ENCODE results near the gene CALB2. TPM values are rescaled to one million over a fixed set of nuclear protein-coding genes. Genes with fewer than 3 reads are reported as not detected.
A peak's percentile ranks its signal among the peaks of the same experiment; 100 is the strongest.

CALB2 gene
- total and polyA plus RNA-seq, 2 of the 13 experiments (the other 11 are each of a cell fraction or from before 2014, with no cell fraction given) = 0.37 to 0.40 TPM

- ChIA-PET CTCF (ENCODE audit: low intra/inter-chr PET ratio, low total read pairs) (no interaction called here), POLR2A (no interaction called here)
- no peak for DNase-seq (ENCODE audit: low spot score)
- 36% methylated on average over 7 of the region's 7 CpGs for WGBS (ENCODE audit: low lambda C conversion rate)
- in situ Hi-C loops (cut with HindIII; ENCODE audit: extremely low pct_ligation_motif_present, low pct_unique_long_range_greater_than_20kb) (no loop called here), intact Hi-C loops (cut with micrococcal nuclease; ENCODE audit: unreplicated experiment) (no loop called here)
- no peak for FAIRE-seq
- Histone ChIP-seq H3K9me3 (ENCODE audit: low read length) (no peaks in the 10 kb centered on the region), H3K9ac (ENCODE audit: insufficient read depth, low read depth, low read length) (no peak overlapping the region), H3K27ac (ENCODE audit: extremely low read length, insufficient read depth, low read length) (no peak overlapping the region), H3K36me3 (replicated peaks in 1 of 2; ENCODE audit: control insufficient read depth in 1 of 2, insufficient read depth in 2 of 2, low read length in 2 of 2) (no peaks in the 10 kb centered on the region), H3K4me1 (ENCODE audit: insufficient read depth, low read length) (no peaks in the 10 kb centered on the region), H4K20me1 (ENCODE audit: insufficient read depth, low read length) (no peaks in the 10 kb centered on the region), H3K79me2 (ENCODE audit: insufficient read depth, low read length) (no peaks in the 10 kb centered on the region), H3K4me3 (replicated peaks in 1 of 3; ENCODE audit: insufficient read depth in 1 of 3, low read depth in 2 of 3, low read length in 3 of 3) (no peak overlapping the region), H2AFZ (ENCODE audit: low read length) (no peak overlapping the region), H3K4me2 (ENCODE audit: low read depth, low read length) (no peak overlapping the region), H3K27me3 (ENCODE audit: control insufficient read depth in 1 of 2, insufficient read depth in 2 of 2, low read length in 2 of 2) (peaks cover 0 to 24% of the 10 kb centered on the region in 2 experiments; a peak in 4 of 5 replicates)
- no TSS peak for BruUV-seq (replicated peaks)
- ATAC-seq = no peak
- peak; percentile 73 for TF ChIP-seq ZNF629 (CRISPR knock-in tag; conservative IDR thresholded peaks at IDR 0.05)
- TF ChIP-seq SP140L (CRISPR knock-in tag; IDR thresholded peaks at IDR 0.05; ENCODE audit: borderline replicate concordance) = no peak
These were observed 30.8 kb downstream of the CALB2 start for GRCh38 chr16:71389330-71389729.

DNA sequence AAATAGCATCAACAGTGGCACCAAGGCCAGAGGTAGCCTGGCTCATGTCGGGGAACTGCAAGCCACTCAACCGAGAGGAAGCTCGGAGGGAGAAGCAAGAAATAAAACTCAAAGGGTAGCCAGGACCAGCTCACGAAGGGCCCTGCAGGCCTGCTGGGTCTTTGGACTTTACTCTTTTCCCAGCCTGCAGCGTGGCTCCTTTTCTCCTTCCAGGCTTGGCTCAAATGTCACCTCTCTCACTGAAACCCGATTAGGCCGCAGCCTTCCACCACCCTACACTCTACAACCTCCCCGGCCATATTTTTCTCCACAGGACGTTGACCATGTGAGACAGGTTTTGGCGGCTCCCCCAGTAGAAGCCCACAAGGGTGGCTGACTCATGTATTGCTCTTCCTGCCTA, 38.1 kb downstream of the CALB2 start:
- H3K9ac ChIP-seq (ENCODE audit: insufficient read depth, low read depth, low read length) = no peak overlapping the region
- peaks cover 0 to 43% of the 10 kb centered on the region in 2 experiments for H3K27me3 ChIP-seq (ENCODE audit: control insufficient read depth in 1 of 2, insufficient read depth in 2 of 2, low read length in 2 of 2)
- H3K79me2 ChIP-seq (ENCODE audit: insufficient read depth, low read length) = no peaks in the 10 kb centered on the region
- intact Hi-C loops (cut with micrococcal nuclease; ENCODE audit: unreplicated experiment) = no loop called here
- WGBS (ENCODE audit: low lambda C conversion rate) = 27% methylated on average over 10 of the region's 10 CpGs
- in situ Hi-C loops (cut with HindIII; ENCODE audit: extremely low pct_ligation_motif_present, low pct_unique_long_range_greater_than_20kb) = no loop called here
- BruUV-seq (replicated peaks) = no TSS peak
- H2AFZ ChIP-seq (ENCODE audit: low read length) = no peak overlapping the region
- no peaks in the 10 kb centered on the region for H3K36me3 ChIP-seq (replicated peaks in 1 of 2; ENCODE audit: control insufficient read depth in 1 of 2, insufficient read depth in 2 of 2, low read length in 2 of 2)
- no peak overlapping the region for H3K4me3 ChIP-seq (replicated peaks in 1 of 3; ENCODE audit: insufficient read depth in 1 of 3, low read depth in 2 of 3, low read length in 3 of 3)
- FAIRE-seq (no peak), ATAC-seq (peak; percentile 67), DNase-seq (ENCODE audit: low spot score) (no peak)
- peaks cover 9% of the 10 kb centered on the region for H3K4me1 ChIP-seq (ENCODE audit: insufficient read depth, low read length)
- H3K27ac ChIP-seq (ENCODE audit: extremely low read length, insufficient read depth, low read length) = no peak overlapping the region
- H3K4me2 ChIP-seq (ENCODE audit: low read depth, low read length) = peak overlapping the region; percentile 18; the same call in 1 of the 2 replicates
- CTCF ChIA-PET (ENCODE audit: low intra/inter-chr PET ratio, low total read pairs) = no interaction called here
- H4K20me1 ChIP-seq (ENCODE audit: insufficient read depth, low read length) = no peaks in the 10 kb centered on the region
- H3K9me3 ChIP-seq (ENCODE audit: low read length) = no peaks in the 10 kb centered on the region
- POLR2A ChIA-PET = no interaction called here
- TF ChIP-seq ZMYM4 (CRISPR knock-in tag; IDR thresholded peaks at IDR 0.05) (no peak), RAD51 (IDR thresholded peaks at IDR 0.05; ENCODE audit: borderline replicate concordance) (no peak), DDIT3 (CRISPR knock-in tag; IDR thresholded peaks at IDR 0.05) (no peak), ZNF143 (CRISPR knock-in tag; IDR thresholded peaks at IDR 0.05) (0 out of 2 replicates have a peak, but pooled peaks have one; percentile 24), MYC (CRISPR knock-in tag; IDR thresholded peaks at IDR 0.05; ENCODE audit: borderline replicate concordance) (no peak), ZNF362 (CRISPR knock-in tag; IDR thresholded peaks at IDR 0.05; ENCODE audit: borderline replicate concordance) (no peak), ZNF572 (CRISPR knock-in tag; IDR thresholded peaks at IDR 0.05) (no peak), HOXA9 (CRISPR knock-in tag; IDR thresholded peaks at IDR 0.05; ENCODE audit: borderline replicate concordance) (no peak), KDM3A (CRISPR knock-in tag; IDR thresholded peaks at IDR 0.05; ENCODE audit: low read depth) (no peak), ERF (CRISPR knock-in tag; IDR thresholded peaks at IDR 0.05) (no peak), HOXD1 (CRISPR knock-in tag; IDR thresholded peaks at IDR 0.05) (no peak), ZNF761 (CRISPR knock-in tag; conservative IDR thresholded peaks at IDR 0.05) (no peak), KDM5A (IDR thresholded peaks at IDR 0.05; ENCODE audit: borderline replicate concordance, low read length) (no peak), ZFY (CRISPR knock-in tag; IDR thresholded peaks at IDR 0.05) (peak; percentile 40; the same call in 1 of the 2 replicates), SMAD1 (CRISPR knock-in tag; IDR thresholded peaks at IDR 0.05; ENCODE audit: borderline replicate concordance, low read depth) (no peak), ZNF775 (CRISPR knock-in tag; IDR thresholded peaks at IDR 0.05; ENCODE audit: borderline replicate concordance) (no peak), HNF4A (CRISPR knock-in tag; IDR thresholded peaks at IDR 0.05) (peak; percentile 52), YEATS4 (CRISPR knock-in tag; IDR thresholded peaks at IDR 0.05; ENCODE audit: borderline replicate concordance) (no peak), SETDB1 (CRISPR knock-in tag; IDR thresholded peaks at IDR 0.05; ENCODE audit: borderline replicate concordance) (no peak)
